Neural cell (in vitro differentiated cells): ENCODE results near the gene CASKIN1. TPM values are rescaled to one million over a fixed set of nuclear protein-coding genes. Genes with fewer than 3 reads are reported as not detected.
"Not testable (repeated sequence)": the region's sequence is repeated elsewhere in the genome, so short reads cannot be mapped to it uniquely, and the experiment has no call there.

Experiments used
- H2AFZ ChIP-seq: fragments of 200-600, 300-800 bp; sonication (generic), shearing (Covaris generic); 2 replicates; pipeline ENCODE4 v1.6.0; 2014; ENCODE audit warnings: low read depth, mild to moderate bottlenecking, antibody characterized with exemption, low read length, moderate library complexity
- H3F3A ChIP-seq: fragments of 200-600 bp; shearing (Covaris generic); 2 replicates; pipeline ENCODE4 v1.6.1; 2016; ENCODE audit warnings: mild to moderate bottlenecking, moderate library complexity, mixed read lengths, antibody characterized with exemption, low read length; ENCODE audit not compliant: insufficient read depth, poor library complexity, severe bottlenecking
- H3K27ac ChIP-seq: fragments of 200-600, 300-800 bp; sonication (generic), shearing (Covaris generic); 2 replicates; pipeline ENCODE4 v1.5.1; 2014; ENCODE audit warnings: mild to moderate bottlenecking, low read length, moderate library complexity
- H3K27me3 ChIP-seq: fragments of 300-800, 200-600 bp; sonication (generic), shearing (Covaris generic); 2 replicates; pipeline ENCODE4 v1.6.0; 2014; ENCODE audit warnings: mild to moderate bottlenecking, low read depth, low read length, moderate library complexity; ENCODE audit not compliant: insufficient read depth
- H3K36me3 ChIP-seq: fragments of 300-800, 200-600 bp; sonication (generic), shearing (Covaris generic); 2 replicates; pipeline ENCODE4 v1.5.1; 2014; ENCODE audit warnings: mild to moderate bottlenecking, antibody characterized with exemption, low read length, moderate library complexity; ENCODE audit not compliant: insufficient read depth
- H3K4me2 ChIP-seq: fragments of 300-800, 200-600 bp; sonication (generic), shearing (Covaris generic); 2 replicates; pipeline ENCODE4 v1.6.0; 2014; ENCODE audit warnings: mild to moderate bottlenecking, low read length
- H3K4me3 ChIP-seq: fragments of 300-800, 200-600 bp; sonication (generic), shearing (Covaris generic); 2 replicates; pipeline ENCODE4 v1.5.1; 2014; ENCODE audit warnings: mild to moderate bottlenecking, low read length, moderate library complexity
- H3K79me2 ChIP-seq: fragments of 200-600 bp; shearing (Covaris generic); replicated peaks from 2 replicates; pipeline ENCODE4 v1.6.0; 2014; ENCODE audit warnings: mild to moderate bottlenecking, low read length, moderate library complexity; ENCODE audit not compliant: insufficient read depth
- H3K9ac ChIP-seq: fragments of 300-800, 200-600 bp; sonication (generic), shearing (Covaris generic); 2 replicates; pipeline ENCODE4 v1.6.1; 2016; ENCODE audit warnings: mild to moderate bottlenecking, low read length, mixed read lengths
- H3K9me2 ChIP-seq: fragments of 200-600 bp; shearing (Covaris generic); 2 replicates; pipeline ENCODE4 v1.6.1; 2016; ENCODE audit warnings: mild to moderate bottlenecking, low read length, mixed read lengths; ENCODE audit not compliant: insufficient read depth
- H3K9me3 ChIP-seq: fragments of 200-600, 300-800 bp; sonication (generic), shearing (Covaris generic); 2 replicates; pipeline ENCODE4 v1.6.1; 2016; ENCODE audit warnings: mild to moderate bottlenecking, mixed run types, low read length, moderate library complexity, mixed read lengths
- H4K20me1 ChIP-seq: fragments of 200-600 bp; shearing (Covaris generic); 2 replicates; pipeline ENCODE4 v1.6.1; 2016; ENCODE audit warnings: mild to moderate bottlenecking, mixed run types; ENCODE audit not compliant: insufficient read depth
- CTCF ChIP-seq: fragments of 450-650 bp; IDR thresholded peaks from 2 replicates; pipeline ENCODE4 v1.5.1; 2014; ENCODE audit warnings: antibody characterized with exemption, mild to moderate bottlenecking, moderate library complexity; ENCODE audit not compliant: poor library complexity, severe bottlenecking
- EP300 ChIP-seq: fragments of 450-650 bp; conservative IDR thresholded peaks from 2 replicates; pipeline ENCODE4 v1.6.1; 2014; ENCODE audit warnings: antibody characterized with exemption, mild to moderate bottlenecking, moderate library complexity; ENCODE audit not compliant: poor library complexity, severe bottlenecking
- EZH2 ChIP-seq: fragments of 200-600, 300-800 bp; shearing (Covaris generic), sonication (generic); IDR thresholded peaks from 2 replicates; pipeline ENCODE4 v1.6.1; 2014; ENCODE audit warnings: antibody characterized with exemption, low read length, borderline replicate concordance, mild to moderate bottlenecking; ENCODE audit not compliant: insufficient read depth, poor library complexity, severe bottlenecking
- MXI1 ChIP-seq: fragments of 450-650 bp; conservative IDR thresholded peaks from 2 replicates; pipeline ENCODE4 v1.6.1; 2014; ENCODE audit warnings: antibody characterized with exemption, mild to moderate bottlenecking; ENCODE audit not compliant: poor library complexity, severe bottlenecking
- POLR2AphosphoS5 ChIP-seq: IDR thresholded peaks from 2 replicates; pipeline ENCODE4 v1.6.1; 2012
- RAD21 ChIP-seq: fragments of 450-650 bp; conservative IDR thresholded peaks from 2 replicates; pipeline ENCODE4 v1.6.1; 2014; ENCODE audit warnings: antibody characterized with exemption, mild to moderate bottlenecking, moderate library complexity
- REST ChIP-seq: IDR thresholded peaks from 2 replicates; pipeline ENCODE4 v1.6.1; 2012; ENCODE audit warnings: borderline replicate concordance
- SMC3 ChIP-seq: fragments of 450-650 bp; conservative IDR thresholded peaks from 2 replicates; pipeline ENCODE4 v1.6.1; 2014; ENCODE audit warnings: antibody characterized with exemption, mild to moderate bottlenecking, moderate library complexity; ENCODE audit not compliant: poor library complexity
- TAF1 ChIP-seq: IDR thresholded peaks from 2 replicates; pipeline ENCODE4 v1.6.1; 2012; ENCODE audit warnings: low read depth
- polyA plus RNA-seq: library from polyadenylated mRNA; depleted of rRNA; stranded (reverse); fragments of >200 nt; gene quantifications from 2 replicates; pipeline ENCODE4 v1.2.3, GENCODE V29; 2014

Gene CASKIN1
- polyA plus RNA-seq, 1 donor from 2014 or later, result 10.3 TPM

GRCh38 chr16:2142942-2143877 lies 53.2 kb downstream of the CASKIN1 start:
- Histone ChIP-seq H3K27ac (no peak overlapping the region), H2AFZ (no peak overlapping the region), H3K36me3 (no peaks in the 10 kb centered on the region), H3K4me2 (no peak overlapping the region), H3K9me3 (no peaks in the 10 kb centered on the region), H4K20me1 (no peaks in the 10 kb centered on the region), H3K9me2 (no peaks in the 10 kb centered on the region), H3K79me2 (no peaks in the 10 kb centered on the region), H3K27me3 (no peaks in the 10 kb centered on the region), H3K9ac (no peak overlapping the region), H3K4me3 (no peak overlapping the region), H3F3A (no peaks in the 10 kb centered on the region)
- TF ChIP-seq EZH2 (no peak), POLR2AphosphoS5 (no peak), TAF1 (no peak), MXI1 (no peak), EP300 (no peak), CTCF (no peak), REST (no peak), RAD21 (no peak), SMC3 (no peak)

GRCh38 chr16:2135770-2136490 lies 60.5 kb downstream of the CASKIN1 start, which contains the start of gene PKD1:
Gene PKD1, minus strand, starts transcription at chr16:2135898. Its CDS starts 209 bp downstream, at chr16:2135689.
- peak; percentile 62 for TF ChIP-seq MXI1
- peak; percentile 55 for TF ChIP-seq POLR2AphosphoS5
- not testable (repeated sequence) for H3K79me2 ChIP-seq, H3K36me3 ChIP-seq, H2AFZ ChIP-seq, H3K9me2 ChIP-seq, H4K20me1 ChIP-seq, H3K9me3 ChIP-seq, H3F3A ChIP-seq, H3K4me2 ChIP-seq, H3K27me3 ChIP-seq
- Histone ChIP-seq H3K4me3 (peak within 1 kb of the TSS; percentile 61), H3K27ac (peak within 1 kb of the TSS; percentile 72), H3K9ac (peak within 1 kb of the TSS; percentile 62)

GRCh38 chr16:2135071-2135470 lies 61.3 kb downstream of the CASKIN1 start:
- not testable (repeated sequence) for H3K9me3 ChIP-seq, H3K9me2 ChIP-seq, H4K20me1 ChIP-seq, H3K27me3 ChIP-seq, H3K27ac ChIP-seq, H3K79me2 ChIP-seq, H3K4me2 ChIP-seq, H3K36me3 ChIP-seq, H3F3A ChIP-seq, H2AFZ ChIP-seq
- Histone ChIP-seq H3K4me3 (peak overlapping the region; percentile 61), H3K9ac (peak overlapping the region; percentile 62)

- H3K9me3 ChIP-seq, H3K9ac ChIP-seq, H3K36me3 ChIP-seq, H4K20me1 ChIP-seq, H3K27me3 ChIP-seq, H3K27ac ChIP-seq, H2AFZ ChIP-seq, H3K79me2 ChIP-seq, H3K4me3 ChIP-seq, H3K9me2 ChIP-seq, H3F3A ChIP-seq, H3K4me2 ChIP-seq: not testable (repeated sequence)
These were observed 62.6 kb downstream of the CASKIN1 start for GRCh38 chr16:2133797-2134196.
